Pancreas (tissue), 10 donors: ENCODE data around the gene SPAG16. TPM values are rescaled to one million over a fixed set of nuclear protein-coding genes. Genes with fewer than 3 reads are reported as not detected.
A peak's percentile ranks its signal among the peaks of the same experiment; 100 is the strongest.

ENCODE experiments used
- ATAC-seq, 4 donors: fragments of 200-7000 bp; cut with Tn5 transposase; one replicate each; pipeline versions ENCODE4 v1.8.0 to v1.9.1; 2020; ENCODE audit warnings: mild to moderate bottlenecking in 4 of 4, moderate library complexity in 4 of 4
- DNase-seq, 6 donors: peaks; one replicate each; pipeline ENCODE4 v3.0.0-alpha.2; 2020
- FAIRE-seq: peaks from 2 replicates; lab custom pipeline; 2012; peaks lifted over from hg19 to GRCh38; lab: Jason Lieb, UNC
- H3K27ac ChIP-seq, 4 donors: fragments of 200-600 bp; sonication (generic); 1 replicate in 3 of 4; 2 replicates in 1 of 4; pipeline versions ENCODE4 v1.5.0 to v1.8.0; 2020
- H3K27me3 ChIP-seq, 4 donors: fragments of 200-600 bp; one replicate each; pipeline ENCODE4 v1.8.0; 2021
- H3K36me3 ChIP-seq, 3 donors: fragments of 200-600 bp; sonication (generic) in 1 of 3; one replicate each; pipeline versions ENCODE4 v1.5.0 to v1.8.0; 2020 to 2021
- H3K4me1 ChIP-seq, 3 donors: fragments of 200-600 bp; one replicate each; pipeline ENCODE4 v1.8.0; 2021
- H3K4me3 ChIP-seq, 4 donors: fragments of 200-600 bp; sonication (generic) in 2 of 4; one replicate each; pipeline versions ENCODE4 v1.5.0 to v1.8.0; 2020 to 2021
- H3K9me3 ChIP-seq, 4 donors: fragments of 200-600 bp; one replicate each; pipeline ENCODE4 v1.8.0; 2021
- CTCF ChIP-seq, 4 donors: fragments of 200-600 bp; sonication (generic) in 3 of 4; IDR thresholded peaks; one replicate each; pipeline versions ENCODE4 v1.5.0 to v1.8.0; 2021; ENCODE audit warnings: antibody characterized with exemption in 4 of 4
- WGBS, 2 donors: extraction: QIAGEN DNeasy Blood & Tissue Kit; methylation state at CpG; one replicate each; pipeline ENCODE4 v1.1.7; 2013; 5-methylcytosine and 5-hydroxymethylcytosine counted together
- intact Hi-C, 3 donors: fragments of 100-400 bp; cut with DNase I; formaldehyde crosslinking; loops; one replicate each; pipeline versions ENCODE4 v1.11.1 to v1.14.2; 2022
- polyA plus RNA-seq, 2 donors: library from polyadenylated mRNA; stranded (reverse); fragments of 200-250 nt; gene quantifications; one replicate each; pipeline ENCODE4 v1.2.3, GENCODE V29; 2013
- total RNA-seq, 6 donors: library from RNA; stranded (reverse); fragmentation: NEBNext Ultra II Directional in 4 of 6; extraction: Animal tissue kit (Norgen Biotek cat#: 25700) in 4 of 6; gene quantifications; one replicate each; pipeline versions ENCODE4 v1.2.1 to v1.2.4, GENCODE V29; 2021 to 2023
- donor health status: healthy with polysubstance abuse.
- donor health status: DM: no; HTN: no; CAD: no; lungs with moderate emphysema.
- donor health status: DM: no; HTN: no; CAD: no.
- donor health status: control.
- donor health status: control.
- donor health status: Bipolar disorder and iron deficiency.
- donor health status: DM: yes; HTN: yes; CAD: no.
- donor health status: DM: no; HTN: no; CAD: no.
- donor health status: DM: no; HTN: no; CAD: no.
- donor health status: DM: yes; HTN: yes; CAD: no.

Gene SPAG16
- total and polyA plus RNA-seq, 8 donors, result 9.7 to 25.7 (median 11.7) TPM

GRCh38 chr2:213847316-213847715 lies 563.1 kb downstream of the SPAG16 start:
- Histone ChIP-seq H3K4me1 (no peaks in the 10 kb centered on the region), H3K27me3 (no peaks in the 10 kb centered on the region), H3K4me3 (no peak overlapping the region), H3K36me3 (no peaks in the 10 kb centered on the region), H3K9me3 (no peaks in the 10 kb centered on the region), H3K27ac (no peak overlapping the region)
- DNase-seq, result no peak
- ATAC-seq, result no peak
- no peak for TF ChIP-seq CTCF (IDR thresholded peaks at IDR 0.05)
- no peak for FAIRE-seq
- intact Hi-C loops, result no loop called here
- 74 to 87% methylated on average over 3 of the region's 3 CpGs for WGBS, 2 donors

- H3K9me3 ChIP-seq, result no peaks in the 10 kb centered on the region
- H3K36me3 ChIP-seq, result no peaks in the 10 kb centered on the region
- H3K4me3 ChIP-seq, result no peak overlapping the region
- TF ChIP-seq CTCF (IDR thresholded peaks at IDR 0.05), result no peak
- no peak for ATAC-seq
- WGBS, 2 donors, result 50 to 63% methylated on average over 4 of the region's 4 CpGs
- H3K27me3 ChIP-seq, result no peaks in the 10 kb centered on the region
- intact Hi-C loops, result no loop called here
- H3K4me1 ChIP-seq, result no peaks in the 10 kb centered on the region
- no peak for DNase-seq
- FAIRE-seq, result no peak
- no peak overlapping the region for H3K27ac ChIP-seq
These were observed 564.4 kb downstream of the SPAG16 start for GRCh38 chr2:213848631-213849030.

GRCh38 chr2:213861638-213862037 lies 577.4 kb downstream of the SPAG16 start:
- no peak for TF ChIP-seq CTCF (IDR thresholded peaks at IDR 0.05)
- H3K9me3 ChIP-seq, result no peaks in the 10 kb centered on the region
- intact Hi-C loops, result no loop called here
- no peaks in the 10 kb centered on the region for H3K27me3 ChIP-seq
- H3K27ac ChIP-seq, result no peak overlapping the region
- no peak overlapping the region for H3K4me3 ChIP-seq
- peaks cover 0 to 9% (median 6%) of the 10 kb centered on the region in 3 donors for H3K4me1 ChIP-seq
- FAIRE-seq (no peak), ATAC-seq (peak in 2 of 4 donors; percentile 71), DNase-seq (no peak)
- no peaks in the 10 kb centered on the region for H3K36me3 ChIP-seq

- FAIRE-seq (no peak), DNase-seq (no peak), ATAC-seq (no peak)
- Histone ChIP-seq H3K4me3 (no peak overlapping the region), H3K9me3 (no peaks in the 10 kb centered on the region), H3K36me3 (no peaks in the 10 kb centered on the region), H3K4me1 (peaks cover 0 to 9% (median 6%) of the 10 kb centered on the region in 3 donors), H3K27me3 (no peaks in the 10 kb centered on the region), H3K27ac (no peak overlapping the region)
- TF ChIP-seq CTCF (IDR thresholded peaks at IDR 0.05), result no peak
- intact Hi-C loops, result no loop called here
- 73 to 81% methylated on average over 7 of the region's 7 CpGs for WGBS, 2 donors
These were observed 578.3 kb downstream of the SPAG16 start for GRCh38 chr2:213862407-213863076.

- no peak overlapping the region for H3K27ac ChIP-seq
- intact Hi-C loops, result no loop called here
- H3K4me1 ChIP-seq, result peaks cover 0 to 9% (median 6%) of the 10 kb centered on the region in 3 donors
- DNase-seq (no peak), FAIRE-seq (no peak), ATAC-seq (no peak)
- no peaks in the 10 kb centered on the region for H3K9me3 ChIP-seq
- no peak overlapping the region for H3K4me3 ChIP-seq
- H3K27me3 ChIP-seq, result no peaks in the 10 kb centered on the region
- no peaks in the 10 kb centered on the region for H3K36me3 ChIP-seq
- 50 to 70% methylated on average over 3 of the region's 3 CpGs for WGBS, 2 donors
- TF ChIP-seq CTCF (IDR thresholded peaks at IDR 0.05), result no peak
These were observed 579.3 kb downstream of the SPAG16 start for GRCh38 chr2:213863541-213863940.
